OCI-M2 (cell line): ENCODE measurements around the gene GFI1B.
"Not testable (repeated sequence)": the region's sequence is repeated elsewhere in the genome, so short reads cannot be mapped to it uniquely, and the experiment has no call there.

Experiments
- DNase-seq: peaks from one replicate; lab custom pipeline; 2025; ENCODE audit not compliant: unreplicated experiment; lab: John Stamatoyannopoulos, UW

GFI1B gene

DNA sequence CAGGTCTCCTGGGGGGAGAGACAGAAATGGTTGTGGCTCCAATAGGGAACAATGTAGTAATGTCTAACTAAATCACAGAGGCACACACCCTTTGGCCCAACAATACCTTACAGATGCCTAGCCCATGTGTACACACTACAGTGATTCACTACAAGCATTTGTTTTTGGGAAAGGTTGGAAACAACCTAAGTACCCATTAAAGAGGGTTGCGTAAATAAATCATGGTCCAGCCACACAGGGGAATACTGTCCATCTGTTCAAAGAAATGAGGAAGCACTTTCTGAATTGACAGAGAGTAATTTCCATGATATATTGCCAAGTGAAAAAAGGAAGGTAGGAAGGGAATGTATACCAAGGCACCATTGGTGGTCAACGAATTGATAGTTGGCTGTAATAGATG lies 30.3 kb downstream of the GFI1B start:
- DNase-seq = no peak

DNA sequence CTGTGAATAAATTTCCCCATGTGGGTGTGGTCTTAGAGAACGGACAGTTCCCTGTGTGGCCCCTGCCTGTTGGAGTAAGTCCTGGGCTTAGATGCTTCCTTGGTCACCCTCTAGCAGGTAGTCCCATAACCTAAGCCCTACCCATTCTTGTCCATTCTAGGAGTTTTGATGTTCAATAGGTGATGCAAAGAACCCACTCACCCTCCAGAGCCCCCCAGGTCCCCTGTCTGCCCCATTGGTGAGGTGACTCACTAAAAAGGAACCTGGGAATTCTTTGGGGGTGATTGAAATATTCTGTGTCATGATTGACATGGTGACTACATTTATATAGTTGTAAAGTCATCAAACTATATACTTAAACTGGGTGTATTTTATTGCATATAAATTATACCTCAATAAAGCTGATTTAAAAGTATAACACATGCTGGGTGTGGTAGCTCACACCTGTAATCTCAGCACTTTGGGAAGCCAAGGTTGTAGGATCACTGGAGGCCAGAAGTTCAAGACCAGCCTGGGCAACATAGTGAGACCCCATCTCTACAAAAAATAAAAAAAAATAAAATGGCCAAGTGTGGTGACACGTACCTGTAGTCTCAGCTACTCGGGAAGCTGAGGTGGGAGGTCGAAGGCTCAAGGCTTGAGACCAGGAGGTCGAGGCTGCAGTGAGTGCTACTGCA lies 31.6 kb downstream of the GFI1B start:
- DNase-seq = no peak

DNA sequence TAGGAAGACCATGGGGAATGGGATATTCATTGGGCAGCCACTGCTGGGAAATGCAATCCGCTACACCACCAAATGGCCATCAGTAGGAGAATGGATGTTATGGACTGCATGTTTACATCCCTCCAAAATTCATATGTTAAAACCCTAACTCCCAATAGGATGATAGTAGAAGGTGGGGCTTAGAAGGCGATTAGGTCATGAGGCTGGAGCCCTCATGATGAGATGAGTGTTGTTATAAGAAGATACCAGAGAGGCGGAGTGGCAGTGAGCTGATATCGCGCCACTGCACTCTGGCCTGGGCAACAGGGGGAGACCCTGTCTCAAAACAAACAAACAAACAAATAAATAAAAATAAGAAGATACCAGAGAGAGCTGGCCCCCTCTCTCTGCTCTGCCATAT lies 36.2 kb downstream of the GFI1B start:
- DNase-seq = no peak

DNA sequence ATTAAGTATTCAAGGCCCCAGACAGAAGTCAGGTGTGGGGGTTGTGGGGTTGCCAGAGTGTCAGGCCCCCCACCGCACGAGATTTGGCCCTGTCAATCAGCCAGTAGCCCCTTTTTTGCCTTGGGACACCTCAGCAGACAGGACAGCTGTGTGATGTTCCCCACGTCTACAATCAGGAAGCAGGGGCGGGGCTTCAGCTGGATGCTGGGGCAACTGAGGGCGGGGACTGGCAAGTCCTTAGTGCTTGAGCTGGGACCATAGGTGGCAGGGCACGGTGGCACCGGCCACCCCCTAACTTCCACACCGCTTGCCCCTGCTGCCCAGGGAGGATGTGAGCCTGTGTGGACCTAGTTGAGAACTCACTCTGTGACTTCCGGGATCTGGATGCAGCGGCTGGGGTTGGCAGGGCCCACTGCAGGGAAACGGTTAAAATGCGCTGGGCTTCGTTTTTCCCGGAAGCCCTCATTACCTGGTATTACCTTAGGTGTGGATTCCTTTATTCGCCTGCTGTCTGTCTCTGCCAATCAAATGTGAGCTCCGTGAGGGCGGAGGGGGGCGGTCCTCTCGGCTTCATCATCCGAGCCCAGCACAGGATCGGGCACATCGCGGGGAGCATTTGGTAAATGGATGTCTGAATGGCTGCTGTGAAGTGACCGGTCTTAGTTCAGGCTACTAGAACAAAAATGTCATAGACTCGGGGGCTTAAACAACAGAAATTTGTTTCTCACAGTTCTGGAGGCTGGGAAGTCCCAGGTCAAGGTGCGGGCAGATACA lies 44.8 kb downstream of the GFI1B start:
- DNase-seq = no peak

DNA sequence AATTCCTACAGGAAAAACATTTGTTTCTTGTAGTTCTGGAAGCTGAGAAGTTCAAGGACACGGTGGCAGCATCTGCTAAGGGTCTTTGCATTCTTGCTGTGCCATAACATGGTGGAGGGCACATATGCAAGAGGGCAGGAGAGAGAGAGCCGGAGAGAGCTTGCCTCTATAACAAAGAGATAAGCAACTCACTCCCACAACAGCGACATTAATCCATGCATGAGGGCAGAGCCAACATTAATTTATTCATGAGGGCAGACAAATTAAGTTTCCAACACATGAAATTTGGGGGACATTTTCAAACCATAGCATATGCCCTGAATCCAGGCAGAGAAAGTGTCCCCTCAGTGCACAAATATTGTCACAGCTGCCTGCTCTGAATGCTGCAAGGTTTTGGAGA lies 47.9 kb downstream of the GFI1B start:
- DNase-seq = no peak

GRCh38 chr9:133027134-133027533 lies 48.6 kb downstream of the GFI1B start:
- no peak for DNase-seq

GRCh38 chr9:133028221-133028620 lies 49.7 kb downstream of the GFI1B start:
- no peak for DNase-seq

GRCh38 chr9:133029994-133030316 lies 51.5 kb downstream of the GFI1B start:
- DNase-seq = no peak

DNA sequence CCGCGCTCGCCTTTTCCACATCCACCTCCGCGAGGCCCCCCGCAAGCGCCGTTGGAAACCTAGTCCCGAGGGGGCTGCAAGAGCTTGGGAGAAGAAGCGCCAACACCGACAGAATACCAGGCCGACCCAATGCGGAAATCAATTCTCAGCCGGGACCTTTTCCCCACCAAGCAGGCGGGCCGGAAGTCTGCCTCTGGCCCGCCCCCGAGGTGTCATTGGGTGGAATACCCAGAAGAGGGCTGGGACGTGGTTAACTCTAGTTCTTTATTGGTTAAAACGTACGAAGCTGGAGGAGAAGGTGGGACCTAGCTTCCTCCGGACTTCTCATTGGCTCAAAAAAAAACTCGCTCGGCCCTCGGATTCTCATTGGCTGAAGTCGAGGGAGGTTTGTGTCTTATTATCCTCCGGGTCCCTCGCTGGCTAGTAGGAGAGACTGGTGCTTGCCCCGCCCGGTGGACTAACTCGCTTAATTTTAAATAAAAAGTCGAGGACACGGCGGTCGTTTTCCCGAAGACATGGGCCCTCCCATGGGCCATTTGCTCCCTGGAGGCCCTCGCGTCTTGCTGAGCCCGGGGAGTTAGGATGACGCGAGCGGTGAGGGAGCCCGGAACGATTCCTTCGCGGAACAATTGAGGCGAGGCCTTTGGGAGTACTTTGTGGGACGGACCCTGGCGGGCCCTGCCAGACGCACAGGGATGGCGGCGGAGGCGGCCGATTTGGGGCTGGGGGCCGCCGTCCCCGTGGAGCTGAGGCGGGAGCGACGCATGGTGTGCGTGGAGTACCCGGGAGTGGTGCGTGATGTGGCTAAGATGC lies 52.0 kb downstream of the GFI1B start, which contains the start of gene GTF3C5:
Gene GTF3C5 (plus strand): TSS at position 681 of the 813 bp plus-strand sequence. CDS start 15 bp downstream, at position 696.
- peak; percentile 92 for DNase-seq

- no peak for DNase-seq
These were observed 52.6 kb downstream of the GFI1B start for GRCh38 chr9:133031130-133031422.

- no peak for DNase-seq
These were observed 53.0 kb downstream of the GFI1B start for GRCh38 chr9:133031496-133031911.

- DNase-seq = no peak
These were observed 53.7 kb downstream of the GFI1B start for GRCh38 chr9:133032171-133032570.

- no peak for DNase-seq
These were observed 57.2 kb downstream of the GFI1B start for GRCh38 chr9:133035669-133036068.

DNA sequence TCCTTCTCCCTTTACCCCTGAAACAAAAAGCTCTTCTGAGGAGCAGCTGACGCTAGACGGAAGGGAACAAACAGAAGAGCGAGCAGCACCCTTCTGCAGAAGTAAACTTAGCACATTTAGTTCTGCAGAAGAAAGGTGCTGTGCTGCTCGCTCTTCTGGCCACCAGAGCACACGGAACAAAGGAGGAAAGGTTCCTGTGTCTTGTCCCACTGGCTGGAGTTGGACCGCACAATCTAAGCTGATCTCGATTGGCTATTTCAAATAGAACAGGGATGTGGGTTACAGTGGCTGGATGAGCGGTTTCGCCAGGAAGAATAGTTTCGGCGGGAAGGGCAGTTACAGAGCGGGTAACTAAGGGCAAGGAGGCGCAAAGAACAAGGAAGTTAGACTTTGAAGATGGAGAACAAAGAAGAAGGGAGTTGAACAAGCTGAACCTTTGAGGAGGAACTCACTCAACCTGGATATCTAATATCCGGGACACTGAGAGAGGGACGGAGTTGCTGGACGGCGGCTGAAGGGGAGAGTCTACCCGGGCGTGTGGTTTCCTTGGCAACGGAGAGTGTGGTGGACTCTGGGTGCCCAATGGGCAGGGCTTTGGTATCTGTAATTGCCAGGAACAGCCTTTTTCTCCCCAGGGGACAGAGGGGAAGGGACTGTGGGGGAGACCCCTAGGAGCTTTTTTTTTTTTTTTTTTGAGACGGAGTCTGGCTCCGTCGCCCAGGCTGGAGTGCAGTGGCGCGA lies 59.5 kb downstream of the GFI1B start:
- DNase-seq = no peak

GRCh38 chr9:133040892-133041479 lies 62.5 kb downstream of the GFI1B start:
- not testable (repeated sequence) for DNase-seq
